Measurements from ENCODE around the gene TGM2.

DNA sequence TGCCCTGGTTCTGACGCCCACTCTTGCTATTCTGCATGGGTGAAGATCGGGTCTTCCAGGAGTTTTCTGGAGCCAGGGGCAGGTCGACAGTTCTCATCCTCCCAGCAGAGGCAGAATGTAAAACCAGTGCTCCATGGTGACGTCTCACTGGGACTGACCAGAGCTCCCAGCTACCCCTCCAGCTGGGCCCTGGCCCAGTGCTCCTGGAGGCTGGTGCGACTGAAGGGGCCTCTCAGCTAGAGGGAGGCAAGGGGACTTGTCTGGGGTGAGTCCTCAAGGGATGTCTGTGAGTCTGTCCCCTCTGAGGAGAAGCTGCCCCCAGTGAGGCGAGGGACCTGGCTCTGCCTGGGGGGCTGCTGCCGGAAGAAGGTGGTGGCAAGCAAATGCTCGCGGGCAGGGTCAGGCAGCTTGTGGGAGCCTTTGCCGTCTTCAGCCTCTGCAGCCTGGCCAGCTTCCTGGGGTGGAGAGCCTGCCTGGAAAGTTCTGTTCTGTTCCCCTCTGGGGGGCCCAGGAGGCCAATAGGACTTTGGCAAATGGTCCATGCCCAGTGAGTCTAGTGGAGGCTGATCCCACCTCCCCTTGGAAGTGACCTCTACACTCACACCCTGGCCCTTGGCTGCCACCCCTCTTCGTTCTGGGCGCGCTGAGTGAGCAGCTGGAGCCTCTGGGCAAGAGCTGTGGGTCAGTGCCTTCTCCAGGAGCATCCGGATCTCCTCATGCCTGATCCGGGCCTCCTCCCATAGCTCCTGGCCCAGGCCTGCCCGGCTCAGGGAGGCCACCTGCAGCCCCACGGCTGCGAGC, 47.9 kb upstream of the TGM2 start:
- TF ChIP-seq, protein P1, sequence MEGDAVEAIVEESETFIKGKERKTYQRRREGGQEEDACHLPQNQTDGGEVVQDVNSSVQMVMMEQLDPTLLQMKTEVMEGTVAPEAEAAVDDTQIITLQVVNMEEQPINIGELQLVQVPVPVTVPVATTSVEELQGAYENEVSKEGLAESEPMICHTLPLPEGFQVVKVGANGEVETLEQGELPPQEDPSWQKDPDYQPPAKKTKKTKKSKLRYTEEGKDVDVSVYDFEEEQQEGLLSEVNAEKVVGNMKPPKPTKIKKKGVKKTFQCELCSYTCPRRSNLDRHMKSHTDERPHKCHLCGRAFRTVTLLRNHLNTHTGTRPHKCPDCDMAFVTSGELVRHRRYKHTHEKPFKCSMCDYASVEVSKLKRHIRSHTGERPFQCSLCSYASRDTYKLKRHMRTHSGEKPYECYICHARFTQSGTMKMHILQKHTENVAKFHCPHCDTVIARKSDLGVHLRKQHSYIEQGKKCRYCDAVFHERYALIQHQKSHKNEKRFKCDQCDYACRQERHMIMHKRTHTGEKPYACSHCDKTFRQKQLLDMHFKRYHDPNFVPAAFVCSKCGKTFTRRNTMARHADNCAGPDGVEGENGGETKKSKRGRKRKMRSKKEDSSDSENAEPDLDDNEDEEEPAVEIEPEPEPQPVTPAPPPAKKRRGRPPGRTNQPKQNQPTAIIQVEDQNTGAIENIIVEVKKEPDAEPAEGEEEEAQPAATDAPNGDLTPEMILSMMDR (IDR thresholded peaks at IDR 0.05) = no peak
- no peak for TF ChIP-seq POLR2A (IDR thresholded peaks at IDR 0.05)
